Neuronal stem cell (in vitro differentiated cells): ENCODE measurements around the gene NUP93.

ENCODE experiments used
- DNase-seq: peaks from one replicate; pipeline ENCODE4 v3.0.0-alpha.2; 2013; ENCODE audit warnings: low spot score
- H2AFZ ChIP-seq: one replicate; pipeline ENCODE4 v1.6.1; 2013; ENCODE audit warnings: mild to moderate bottlenecking, low read length, inconsistent platforms
- H2AK5ac ChIP-seq: 2 replicates; pipeline ENCODE4 v1.6.1; 2013; ENCODE audit warnings: low read depth, mild to moderate bottlenecking, inconsistent platforms, low read length, moderate library complexity, mixed read lengths
- H2BK120ac ChIP-seq: 2 replicates; pipeline ENCODE4 v1.6.1; 2013; ENCODE audit warnings: low read depth, mild to moderate bottlenecking, inconsistent platforms, low read length, moderate library complexity, mixed read lengths
- H2BK12ac ChIP-seq: one replicate; pipeline ENCODE4 v1.6.1; 2013; ENCODE audit warnings: low read length, inconsistent platforms
- H2BK15ac ChIP-seq: 2 replicates; pipeline ENCODE4 v1.6.1; 2013; ENCODE audit warnings: mild to moderate bottlenecking, low read length, inconsistent platforms, mixed read lengths
- H2BK5ac ChIP-seq: one replicate; pipeline ENCODE4 v1.6.1; 2013; ENCODE audit warnings: inconsistent platforms, mild to moderate bottlenecking, low read length, moderate library complexity
- H3K14ac ChIP-seq: one replicate; pipeline ENCODE4 v1.6.1; 2013; ENCODE audit warnings: low read length, inconsistent platforms
- H3K18ac ChIP-seq: 2 replicates; pipeline ENCODE4 v1.6.1; 2013; ENCODE audit warnings: low read length, inconsistent platforms
- H3K23ac ChIP-seq: 2 replicates; pipeline ENCODE4 v1.6.1; 2013; ENCODE audit warnings: low read depth, mild to moderate bottlenecking, mixed read lengths, low read length, inconsistent platforms; ENCODE audit not compliant: poor library complexity
- H3K27ac ChIP-seq: replicated peaks from 3 replicates; pipeline ENCODE4 v1.5.1; 2013; ENCODE audit warnings: low read length, inconsistent platforms
- H3K27me3 ChIP-seq, 3 experiments: 2 replicates each; pipeline ENCODE4 v1.6.1; 2013; ENCODE audit warnings: low read length in 3 of 3, mild to moderate bottlenecking in 2 of 3, inconsistent platforms in 1 of 3, low read depth in 1 of 3, mixed read lengths in 1 of 3, moderate library complexity in 1 of 3; ENCODE audit not compliant: control insufficient read depth in 3 of 3, insufficient read depth in 3 of 3
- H3K36me3 ChIP-seq, 2 donors: replicated peaks in 1 of 2; 2 replicates each; pipeline ENCODE4 v1.6.1; 2013; ENCODE audit warnings: low read length in 2 of 2; ENCODE audit not compliant: control insufficient read depth in 2 of 2, insufficient read depth in 2 of 2
- H3K4ac ChIP-seq: 2 replicates; pipeline ENCODE4 v1.6.1; 2013; ENCODE audit warnings: inconsistent platforms, mild to moderate bottlenecking, low read length, moderate library complexity
- H3K4me1 ChIP-seq, 2 donors: 1 replicate in 1 of 2; 2 replicates in 1 of 2; pipeline ENCODE4 v1.6.1; 2013; ENCODE audit warnings: low read length in 2 of 2, low read depth in 1 of 2; ENCODE audit not compliant: control insufficient read depth in 2 of 2, insufficient read depth in 1 of 2
- H3K4me2 ChIP-seq: one replicate; pipeline ENCODE4 v1.6.1; 2013; ENCODE audit warnings: mild to moderate bottlenecking, low read length, inconsistent platforms; ENCODE audit not compliant: insufficient read depth, poor library complexity, severe bottlenecking
- H3K4me3 ChIP-seq, 2 donors: 2 replicates each; pipeline ENCODE4 v1.5.1; 2013; ENCODE audit warnings: low read length in 2 of 2, mild to moderate bottlenecking in 2 of 2, inconsistent platforms in 1 of 2, moderate library complexity in 1 of 2
- H3K79me1 ChIP-seq: one replicate; pipeline ENCODE4 v1.6.1; 2013; ENCODE audit warnings: low read depth, mild to moderate bottlenecking, inconsistent platforms, low read length, moderate library complexity
- H3K9ac ChIP-seq: one replicate; pipeline ENCODE4 v1.6.1; 2013; ENCODE audit warnings: mild to moderate bottlenecking, low read depth, low read length, inconsistent platforms; ENCODE audit not compliant: poor library complexity
- H3K9me3 ChIP-seq, 2 donors: replicated peaks in 1 of 2; 2 replicates each; pipeline versions ENCODE3 to v1.6.1; 2013; ENCODE audit warnings: low read length in 2 of 2, mild to moderate bottlenecking in 2 of 2, inconsistent platforms in 1 of 2, low read depth in 1 of 2, mixed read lengths in 1 of 2, moderate library complexity in 1 of 2; ENCODE audit not compliant: control insufficient read depth in 2 of 2, insufficient read depth in 1 of 2
- H4K8ac ChIP-seq: one replicate; pipeline ENCODE4 v1.6.1; 2013; ENCODE audit warnings: low read depth, mild to moderate bottlenecking, inconsistent platforms, low read length, moderate library complexity
- H4K91ac ChIP-seq: one replicate; pipeline ENCODE4 v1.6.1; 2013; ENCODE audit warnings: low read length, low read depth, mild to moderate bottlenecking, inconsistent platforms; ENCODE audit not compliant: poor library complexity
- WGBS, 2 donors: extraction: QIAGEN DNeasy Blood & Tissue Kit; methylation state at CpG; one replicate each; pipeline ENCODE4 v1.1.7; 2013; ENCODE audit warnings: missing lambda C conversion rate in 2 of 2, mixed read lengths in 1 of 2; ENCODE audit not compliant: insufficient read length in 2 of 2, insufficient replicate concordance in 1 of 2; ENCODE audit errors: extremely low coverage in 2 of 2; 5-methylcytosine and 5-hydroxymethylcytosine counted together

Gene NUP93

GRCh38 chr16:56771558-56772279 is 41.8 kb downstream of the NUP93 start:
- Histone ChIP-seq H3K14ac (no peak overlapping the region), H3K9ac (no peak overlapping the region), H4K91ac (no peak overlapping the region), H2BK120ac (no peak overlapping the region), H4K8ac (no peak overlapping the region), H3K23ac (no peak overlapping the region), H3K27ac (no peak overlapping the region), H2BK5ac (no peak overlapping the region), H2BK12ac (no peak overlapping the region), H3K4ac (no peak overlapping the region), H3K9me3 (no peaks in the 10 kb centered on the region), H3K36me3 (peaks cover 2 to 4% of the 10 kb centered on the region in 2 donors), H2AK5ac (no peak overlapping the region), H3K27me3 (no peaks in the 10 kb centered on the region), H3K18ac (no peak overlapping the region), H2BK15ac (no peak overlapping the region), H3K4me3 (no peak overlapping the region), H3K4me2 (no peak overlapping the region), H3K4me1 (peaks cover 0 to 5% of the 10 kb centered on the region in 2 donors), H3K79me1 (no peaks in the 10 kb centered on the region), H2AFZ (no peak overlapping the region)
- no CpG with 5 or more reads among the region's 5 CpGs for WGBS, 2 donors
- DNase-seq: no peak

- WGBS, 2 donors: no CpG with 5 or more reads among the region's 3 CpGs
- no peak overlapping the region for H3K23ac ChIP-seq
- no peaks in the 10 kb centered on the region for H3K36me3 ChIP-seq
- no peak overlapping the region for H2BK15ac ChIP-seq
- H3K9ac ChIP-seq: no peak overlapping the region
- no peak overlapping the region for H4K8ac ChIP-seq
- no peaks in the 10 kb centered on the region for H3K79me1 ChIP-seq
- no peaks in the 10 kb centered on the region for H3K9me3 ChIP-seq
- H2AK5ac ChIP-seq: no peak overlapping the region
- H3K18ac ChIP-seq: no peak overlapping the region
- H3K27me3 ChIP-seq: no peaks in the 10 kb centered on the region
- H2AFZ ChIP-seq: no peak overlapping the region
- no peak overlapping the region for H3K4me2 ChIP-seq
- DNase-seq: no peak
- H3K4me1 ChIP-seq: peaks cover 0 to 15% of the 10 kb centered on the region in 2 donors
- no peak overlapping the region for H2BK120ac ChIP-seq
- H3K27ac ChIP-seq: no peak overlapping the region
- no peak overlapping the region for H4K91ac ChIP-seq
- H3K4ac ChIP-seq: no peak overlapping the region
- no peak overlapping the region for H2BK12ac ChIP-seq
- no peak overlapping the region for H3K14ac ChIP-seq
- H2BK5ac ChIP-seq: no peak overlapping the region
- no peak overlapping the region for H3K4me3 ChIP-seq
These were observed 43.6 kb downstream of the NUP93 start for GRCh38 chr16:56773532-56773931.

GRCh38 chr16:56774016-56774680 is 44.2 kb downstream of the NUP93 start:
- no peak overlapping the region for H3K9ac ChIP-seq
- no peaks in the 10 kb centered on the region for H3K36me3 ChIP-seq
- no peak overlapping the region for H4K91ac ChIP-seq
- H2AK5ac ChIP-seq: no peak overlapping the region
- no peak overlapping the region for H3K4me2 ChIP-seq
- H2BK120ac ChIP-seq: no peak overlapping the region
- H3K27ac ChIP-seq: no peak overlapping the region
- no peaks in the 10 kb centered on the region for H3K79me1 ChIP-seq
- H3K14ac ChIP-seq: no peak overlapping the region
- H2BK15ac ChIP-seq: no peak overlapping the region
- no peak overlapping the region for H2BK12ac ChIP-seq
- H3K9me3 ChIP-seq: no peaks in the 10 kb centered on the region
- no peak overlapping the region for H4K8ac ChIP-seq
- H2AFZ ChIP-seq: no peak overlapping the region
- H3K23ac ChIP-seq: no peak overlapping the region
- no peak for DNase-seq
- peaks cover 0 to 15% of the 10 kb centered on the region in 2 donors for H3K4me1 ChIP-seq
- H3K4ac ChIP-seq: no peak overlapping the region
- WGBS, 2 donors: no CpG with 5 or more reads among the region's 2 CpGs
- no peaks in the 10 kb centered on the region for H3K27me3 ChIP-seq
- H3K18ac ChIP-seq: no peak overlapping the region
- no peak overlapping the region for H3K4me3 ChIP-seq
- H2BK5ac ChIP-seq: no peak overlapping the region

DNA sequence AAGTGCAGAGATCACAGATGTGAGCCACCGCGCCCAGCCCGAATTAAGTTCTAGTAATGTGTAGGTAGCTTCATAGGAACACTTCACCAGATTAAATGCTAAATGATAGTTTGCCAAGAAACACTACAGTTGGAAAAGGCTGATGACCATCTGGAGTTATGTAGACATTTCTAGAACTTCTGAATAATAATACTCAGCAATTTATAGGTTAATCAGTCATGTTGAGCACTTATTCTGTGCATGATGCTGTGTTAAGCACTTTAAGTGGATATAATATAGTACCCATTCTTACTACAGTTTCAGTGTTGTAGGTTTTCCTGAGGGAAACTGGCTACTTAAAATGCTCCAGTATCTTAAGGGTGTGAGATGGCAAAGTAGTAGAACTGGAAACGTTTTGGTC is 45.2 kb downstream of the NUP93 start:
- Histone ChIP-seq H2BK5ac (no peak overlapping the region), H3K4me3 (no peak overlapping the region), H4K91ac (no peak overlapping the region), H3K27me3 (no peaks in the 10 kb centered on the region), H2AFZ (no peak overlapping the region), H2AK5ac (no peak overlapping the region), H3K23ac (no peak overlapping the region), H3K4me2 (no peak overlapping the region), H3K9ac (no peak overlapping the region), H2BK15ac (no peak overlapping the region), H3K4me1 (peaks cover 0 to 17% of the 10 kb centered on the region in 2 donors), H2BK120ac (no peak overlapping the region), H3K27ac (no peak overlapping the region), H3K79me1 (no peaks in the 10 kb centered on the region), H2BK12ac (no peak overlapping the region), H3K18ac (no peak overlapping the region), H3K9me3 (no peaks in the 10 kb centered on the region), H3K4ac (no peak overlapping the region), H3K14ac (no peak overlapping the region), H3K36me3 (no peaks in the 10 kb centered on the region), H4K8ac (no peak overlapping the region)
- no peak for DNase-seq
- no CpG with 5 or more reads among the region's 4 CpGs for WGBS, 2 donors
